Activated CD4-positive, alpha-beta T cell treated with anti-CD3 and anti-CD28 coated beads for 48 hours (primary cell): Measurements from ENCODE around the gene CPZ.

ENCODE experiments used
- DNase-seq: peaks from one replicate; pipeline ENCODE4 v3.0.0-alpha.2; 2020

The CPZ gene

GRCh38 chr4:8596891-8597290, 4.3 kb downstream of the CPZ start:
- no peak for DNase-seq

DNA sequence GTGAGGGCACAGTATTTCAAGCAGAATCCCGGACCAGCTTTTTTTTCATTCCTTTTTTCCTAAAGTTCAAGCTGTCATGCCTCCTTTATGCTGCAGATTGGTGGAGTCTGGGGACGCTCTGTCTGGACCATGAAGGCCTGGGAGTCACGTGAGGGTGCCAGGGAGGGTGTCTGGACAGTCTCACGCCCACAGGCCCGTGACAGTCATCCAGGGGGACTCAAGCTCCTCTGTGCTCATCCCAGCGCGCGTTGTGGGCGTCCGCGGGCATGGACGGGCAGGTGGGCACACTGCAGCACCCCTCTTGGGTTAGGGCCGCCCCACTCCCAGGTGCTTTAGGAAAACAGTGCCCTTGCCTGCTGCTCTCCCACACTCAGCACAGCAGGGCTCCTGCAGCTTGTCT, 4.8 kb downstream of the CPZ start:
- DNase-seq, result no peak

DNA sequence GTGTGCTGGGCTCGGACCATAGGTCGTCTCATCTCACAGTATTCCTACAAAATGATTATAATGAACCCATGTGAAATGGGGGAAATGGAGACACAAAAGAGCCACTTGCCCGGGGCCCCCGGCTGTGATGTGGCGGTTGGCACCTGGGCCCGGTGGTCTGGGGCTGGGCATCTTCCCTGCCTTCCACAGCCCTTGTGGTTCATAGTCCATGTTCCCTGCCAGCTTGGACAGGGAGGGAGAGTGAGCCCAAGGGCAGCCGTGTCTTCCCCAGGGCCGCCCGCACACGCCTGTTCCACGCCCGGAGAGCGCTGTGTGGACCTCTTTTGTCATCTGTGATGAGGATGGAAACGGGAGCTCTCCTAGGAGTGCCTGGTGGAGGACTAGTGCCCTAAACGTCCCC, 5.2 kb downstream of the CPZ start:
- no peak for DNase-seq

- DNase-seq, result no peak
These were observed 6.0 kb downstream of the CPZ start for GRCh38 chr4:8598391-8599090.

GRCh38 chr4:8599091-8599460, 6.5 kb downstream of the CPZ start:
- DNase-seq, result no peak

GRCh38 chr4:8599657-8600056, 7.1 kb downstream of the CPZ start:
- DNase-seq, result no peak

DNA sequence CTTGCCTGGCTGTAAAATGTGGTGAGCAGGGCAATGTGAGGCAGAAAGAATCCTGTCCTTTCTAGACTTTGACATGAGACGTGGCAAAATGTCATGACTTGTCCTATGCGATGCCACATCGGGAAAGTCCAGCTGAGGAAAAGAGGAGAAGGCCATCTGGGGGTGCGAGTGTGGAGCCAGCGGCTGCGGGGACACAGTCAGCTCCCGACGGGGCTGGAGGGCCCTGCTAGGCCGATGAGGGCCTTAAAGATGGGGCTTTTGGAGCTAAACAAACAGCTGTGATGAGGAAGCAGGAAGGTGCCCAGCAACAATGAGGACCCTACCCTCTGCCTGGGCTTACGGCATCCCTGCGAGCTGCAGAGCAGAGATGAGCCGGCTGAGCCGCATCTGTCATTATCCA, 7.7 kb downstream of the CPZ start:
- DNase-seq, result no peak

DNA sequence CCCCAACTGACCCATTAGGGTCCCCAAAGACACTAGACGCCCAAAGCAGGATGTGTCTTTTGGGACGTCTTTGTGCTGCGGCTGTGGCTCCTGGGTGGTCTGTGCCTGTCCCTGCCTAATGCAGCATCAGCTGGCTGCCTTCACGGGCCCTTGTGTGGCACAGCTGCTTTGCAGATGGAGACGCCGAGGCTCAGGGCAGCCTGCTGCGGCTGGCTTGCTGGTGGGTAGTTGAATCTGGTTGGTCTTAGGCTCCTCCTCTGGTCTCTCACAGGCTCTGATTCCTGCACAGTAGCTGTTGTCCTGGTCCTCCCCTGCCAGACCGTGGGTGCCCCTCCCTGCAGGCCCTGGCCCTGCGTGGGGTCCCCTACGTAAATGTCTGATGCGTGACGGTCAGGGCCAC, 8.1 kb downstream of the CPZ start:
- DNase-seq, result no peak

GRCh38 chr4:8601086-8601485, 8.5 kb downstream of the CPZ start:
- no peak for DNase-seq

GRCh38 chr4:8601556-8601955, 9.0 kb downstream of the CPZ start:
- no peak for DNase-seq

DNA sequence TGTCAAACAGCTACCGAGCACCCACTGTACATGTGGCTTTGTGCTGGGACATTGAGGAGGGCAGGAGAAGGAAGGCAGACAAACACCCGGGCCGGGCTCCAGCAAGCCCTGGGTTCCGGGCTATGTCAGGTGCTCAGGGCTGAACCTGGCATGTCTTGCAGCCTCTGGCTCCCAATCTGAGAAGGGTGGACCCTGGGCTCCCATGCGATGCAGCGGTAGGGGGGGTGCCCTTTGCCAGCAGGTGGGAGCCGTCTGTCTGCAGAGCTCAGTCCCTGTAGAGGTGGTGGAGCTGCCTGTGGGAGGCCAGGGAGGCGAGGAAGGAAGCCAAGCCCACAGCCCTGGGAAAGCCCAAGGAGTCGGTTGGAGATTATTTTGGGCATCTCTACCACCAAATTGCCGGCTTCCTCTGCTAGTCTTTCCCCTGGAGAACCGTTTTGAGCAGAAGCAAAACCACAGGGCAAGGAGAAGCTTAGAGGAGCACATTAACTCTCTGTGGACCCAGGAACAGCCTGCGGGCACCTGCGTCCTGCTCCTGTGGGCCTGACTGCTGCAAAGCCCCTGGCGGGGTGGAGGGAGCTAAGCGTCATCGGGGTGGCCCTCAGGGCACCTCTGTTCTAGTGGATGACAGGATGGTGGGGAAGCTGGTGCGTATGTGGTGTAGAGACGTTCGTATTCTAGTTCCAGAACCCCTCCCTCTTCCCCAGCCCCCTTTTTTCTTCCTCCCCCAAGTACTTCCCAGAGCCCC, 10.3 kb downstream of the CPZ start:
- DNase-seq, result no peak

DNA sequence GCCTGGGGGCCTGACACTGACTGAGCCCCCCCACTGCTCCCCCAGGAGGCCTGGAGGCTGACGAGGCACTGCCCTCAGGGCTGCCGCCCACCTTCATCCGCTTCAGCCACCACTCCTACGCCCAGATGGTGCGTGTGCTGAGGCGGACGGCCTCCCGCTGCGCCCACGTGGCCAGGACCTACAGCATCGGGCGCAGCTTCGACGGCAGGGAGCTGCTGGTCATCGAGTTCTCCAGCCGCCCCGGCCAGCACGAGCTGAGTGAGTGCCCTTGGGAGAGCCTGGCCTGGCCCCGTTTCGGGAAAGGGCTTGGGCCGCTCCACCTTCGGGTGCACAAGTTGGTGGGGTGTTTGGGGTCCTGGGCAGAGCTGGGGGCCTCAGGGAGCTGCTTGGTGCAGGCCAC, 11.4 kb downstream of the CPZ start:
- DNase-seq, result no peak

GRCh38 chr4:8605289-8605688, 12.7 kb downstream of the CPZ start:
- no peak for DNase-seq

GRCh38 chr4:8606476-8606875, 13.9 kb downstream of the CPZ start:
- no peak for DNase-seq

GRCh38 chr4:8606966-8607365, 14.4 kb downstream of the CPZ start:
- no peak for DNase-seq

GRCh38 chr4:8607603-8608481, 15.3 kb downstream of the CPZ start:
- peak; percentile 65 for DNase-seq

GRCh38 chr4:8608714-8609391, 16.3 kb downstream of the CPZ start:
- DNase-seq, result no peak

DNA sequence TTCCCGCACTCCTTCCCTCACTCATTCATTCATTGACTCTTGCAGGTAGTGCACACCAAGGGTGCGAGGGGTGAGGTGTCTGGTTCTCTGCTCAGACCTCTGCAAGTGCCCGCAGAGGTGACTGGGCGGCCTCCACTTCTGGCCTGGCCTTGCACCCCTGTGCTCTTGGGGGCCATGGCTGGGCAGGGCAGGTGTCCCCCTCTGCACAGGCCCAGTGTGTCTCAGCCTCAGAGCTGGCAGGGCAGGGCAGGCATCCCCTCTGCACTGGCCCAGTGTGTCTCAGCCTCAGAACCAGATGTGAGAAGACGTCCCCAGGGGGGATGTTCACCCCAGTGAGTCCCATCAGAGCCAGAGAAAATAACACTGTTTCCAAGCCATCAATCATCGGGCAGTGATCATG, 16.8 kb downstream of the CPZ start:
- no peak for DNase-seq

- no peak for DNase-seq
These were observed 17.3 kb downstream of the CPZ start for GRCh38 chr4:8609824-8610350.

- no peak for DNase-seq
These were observed 18.5 kb downstream of the CPZ start for GRCh38 chr4:8610858-8611616.

DNA sequence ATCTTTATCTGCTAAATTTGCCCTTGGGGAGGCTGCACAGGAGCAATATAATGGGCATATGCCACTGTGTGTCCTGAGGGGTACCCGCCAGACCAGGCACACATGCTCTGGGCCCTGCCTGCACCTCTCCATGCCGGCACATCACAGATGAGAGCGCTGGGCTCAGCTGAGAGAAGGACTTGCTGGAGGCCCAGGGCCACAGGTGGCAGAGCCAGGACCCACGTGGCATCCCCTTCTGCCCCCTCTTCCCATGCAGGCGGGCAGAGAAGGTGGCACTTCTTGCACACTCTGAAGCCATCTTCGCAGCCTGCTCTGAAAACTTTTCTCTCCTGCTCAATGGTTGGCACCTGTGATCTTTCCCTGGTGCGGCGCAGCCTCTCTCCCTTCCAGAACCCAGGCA, 20.1 kb downstream of the CPZ start:
- no peak for DNase-seq
